NCI-H2107 treated with DMSO at 0.1 percent for 48 hours (cell line): ENCODE measurements around the gene DAB2.

Source experiments
- DNase-seq: peaks from one replicate; lab custom pipeline; 2025; ENCODE audit not compliant: unreplicated experiment; lab: John Stamatoyannopoulos, UW

The DAB2 gene

GRCh38 chr5:39424736-39425637, at the start of gene DAB2:
Gene DAB2, minus strand, starts transcription at chr5:39424980. Its CDS starts 30,660 bp downstream, at chr5:39394320.
- no peak for DNase-seq

DNA sequence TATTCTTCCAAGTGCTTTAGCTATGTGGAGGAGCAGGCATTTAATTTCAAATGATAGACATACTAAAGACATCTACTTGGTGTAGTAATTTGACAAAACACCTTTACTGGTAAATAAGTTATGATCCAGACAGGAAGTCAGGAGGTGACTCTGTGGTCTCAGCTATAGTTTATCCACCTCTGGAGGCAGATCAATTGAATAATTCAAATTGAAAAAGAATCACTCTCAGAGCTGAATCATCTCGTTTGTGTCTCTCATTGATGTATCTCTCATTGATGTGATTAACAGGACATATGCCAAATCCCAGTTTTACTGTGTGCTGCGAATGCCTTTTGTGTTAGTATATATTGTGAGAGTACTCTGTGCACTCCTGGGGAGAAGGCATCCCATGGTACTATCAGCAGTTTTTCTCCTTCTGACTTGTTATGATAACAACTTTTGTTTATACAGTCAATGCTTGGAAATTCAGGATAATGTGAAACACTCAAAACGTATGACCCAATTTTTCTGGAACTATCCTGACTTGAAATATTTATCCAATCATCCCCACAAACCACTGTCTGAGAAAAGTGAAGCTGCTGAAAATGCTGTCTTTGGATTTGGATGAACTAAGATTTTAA, 48.5 kb upstream of the DAB2 start:
- DNase-seq: no peak

- DNase-seq: no peak
Measured at GRCh38 chr5:39471836-39472508, 47.2 kb upstream of the DAB2 start.

GRCh38 chr5:39470811-39471210, 46.0 kb upstream of the DAB2 start:
- DNase-seq: no peak

GRCh38 chr5:39469777-39470415, 45.1 kb upstream of the DAB2 start:
- no peak for DNase-seq

DNA sequence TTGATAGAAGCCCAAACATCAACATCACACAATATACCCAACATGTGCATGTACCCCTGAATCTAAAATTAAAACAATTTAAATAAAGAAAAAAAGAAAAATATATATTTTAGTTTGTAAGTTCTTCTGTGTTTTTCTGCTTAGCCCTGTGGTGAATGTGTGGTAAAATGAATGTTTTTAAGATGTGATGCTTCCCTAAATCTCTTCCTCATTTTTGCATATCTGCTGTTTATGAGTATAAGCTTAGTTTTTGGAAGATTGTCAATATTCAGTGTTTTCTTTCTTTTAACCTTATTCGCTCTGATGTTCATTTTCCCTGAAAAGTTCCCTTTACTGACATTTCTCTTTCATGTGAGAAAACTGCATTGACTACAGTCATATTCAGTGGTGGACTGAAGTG, 44.4 kb upstream of the DAB2 start:
- DNase-seq: no peak

- DNase-seq: no peak
Measured at GRCh38 chr5:39466846-39467245, 42.1 kb upstream of the DAB2 start.

- no peak for DNase-seq
Measured at GRCh38 chr5:39465843-39466242, 41.1 kb upstream of the DAB2 start.

DNA sequence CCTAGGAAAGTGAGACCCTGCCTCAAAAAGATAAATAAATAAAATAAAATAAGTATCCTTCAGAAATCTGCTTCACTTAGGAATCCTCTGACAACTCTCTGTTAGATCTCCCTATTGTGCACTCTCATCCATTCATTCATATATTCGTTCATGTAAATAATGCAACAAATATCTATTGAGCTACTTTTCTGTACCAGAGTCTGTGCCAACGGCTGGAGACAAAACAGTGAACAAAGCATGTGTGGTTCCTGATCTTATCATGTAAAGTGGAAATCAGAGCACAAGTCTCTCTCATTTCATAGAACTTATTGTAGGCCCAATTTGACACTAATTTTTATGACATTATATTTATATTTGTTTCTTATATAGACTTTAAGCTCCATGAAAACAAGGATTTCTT, 40.3 kb upstream of the DAB2 start:
- DNase-seq: no peak

- DNase-seq: no peak
Measured at GRCh38 chr5:39464088-39464487, 39.3 kb upstream of the DAB2 start.

DNA sequence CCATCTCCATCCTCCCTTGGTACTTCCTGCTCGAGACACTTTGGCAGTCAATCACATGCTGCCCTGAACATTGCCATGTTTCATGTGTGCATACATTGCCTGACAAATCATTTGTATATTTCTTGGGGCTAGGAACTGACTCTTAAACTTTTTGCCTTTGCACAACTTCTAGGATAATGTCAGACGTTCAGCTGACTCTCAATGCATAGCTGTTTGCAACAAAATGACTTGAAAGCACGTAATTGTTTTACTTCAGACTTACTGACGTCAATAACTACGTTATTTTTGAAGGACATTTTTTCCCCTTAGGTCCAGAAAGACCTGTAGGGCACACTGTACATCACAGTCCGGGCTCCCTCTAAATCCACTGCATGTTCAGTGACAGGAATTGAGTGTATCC, 37.4 kb upstream of the DAB2 start:
- no peak for DNase-seq

DNA sequence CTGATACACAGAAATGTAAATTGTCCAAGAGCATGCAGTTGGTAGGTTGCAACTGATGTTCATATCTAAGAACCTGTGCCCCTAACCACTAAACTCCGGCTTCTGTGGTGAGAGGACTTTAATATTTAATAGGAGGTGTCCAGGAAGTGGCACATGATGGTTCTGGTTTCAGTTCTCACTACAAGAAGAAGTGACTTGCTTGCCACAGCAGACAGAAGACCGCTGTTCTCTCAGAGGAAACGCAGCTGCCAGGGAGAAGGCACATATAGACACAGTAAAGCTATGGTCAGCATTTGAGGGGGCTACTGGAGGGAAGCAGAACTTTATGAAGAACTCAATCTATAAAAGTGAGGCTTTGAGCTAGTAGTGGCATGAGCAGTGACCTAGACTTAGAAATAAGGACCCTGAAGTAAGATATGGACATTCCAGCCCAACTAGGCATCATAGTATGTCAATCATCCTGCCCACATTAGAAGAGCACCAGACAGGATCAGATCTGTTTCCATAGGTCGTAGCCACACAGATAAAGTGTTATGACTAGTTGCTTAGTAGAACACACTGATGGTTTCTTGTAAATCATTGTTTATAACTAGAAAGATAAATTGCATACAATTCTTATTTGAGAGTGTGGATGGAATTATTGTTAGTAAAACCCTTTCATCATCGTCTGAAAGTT, 36.4 kb upstream of the DAB2 start:
- DNase-seq: no peak

GRCh38 chr5:39459907-39460306, 35.1 kb upstream of the DAB2 start:
- no peak for DNase-seq

GRCh38 chr5:39459071-39459470, 34.3 kb upstream of the DAB2 start:
- DNase-seq: no peak

- DNase-seq: no peak
Measured at GRCh38 chr5:39455645-39456044, 30.9 kb upstream of the DAB2 start.

DNA sequence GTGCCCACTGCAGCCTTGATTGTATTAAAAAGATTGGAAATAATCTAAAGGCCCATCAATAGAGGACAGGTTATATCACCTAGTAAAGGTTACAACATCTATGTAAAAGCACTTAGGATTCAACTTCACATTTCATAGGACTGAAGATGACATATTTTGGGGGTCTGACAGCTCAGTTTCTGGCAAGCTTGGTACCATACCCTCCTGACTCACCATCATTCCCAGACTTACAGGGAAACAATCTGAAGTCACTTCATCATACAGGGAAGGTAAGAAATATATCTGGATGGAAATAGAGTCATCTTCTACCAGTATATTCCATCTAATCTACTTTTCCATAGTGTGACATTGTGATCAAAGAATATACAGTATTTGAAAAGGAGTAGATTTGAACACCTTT, 28.8 kb upstream of the DAB2 start:
- no peak for DNase-seq

DNA sequence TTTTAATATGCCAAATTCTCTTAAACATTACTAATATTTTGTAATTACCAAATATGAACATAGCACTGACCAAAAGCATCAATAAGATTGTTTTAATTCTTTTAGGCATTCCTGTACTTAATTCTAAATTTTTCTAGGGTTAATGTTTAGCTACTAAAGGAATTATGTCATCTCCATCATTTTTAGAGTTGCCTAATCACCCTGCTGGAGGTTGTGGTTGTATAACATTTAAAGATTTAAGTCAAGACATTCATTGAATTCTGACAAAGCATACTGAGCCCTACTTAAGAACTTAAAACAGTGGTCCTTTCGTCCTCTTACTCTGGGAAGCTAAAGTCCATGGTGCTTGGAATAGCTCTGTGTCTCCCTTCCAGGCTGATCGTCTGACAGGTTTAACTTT, 28.1 kb upstream of the DAB2 start:
- DNase-seq: no peak

DNA sequence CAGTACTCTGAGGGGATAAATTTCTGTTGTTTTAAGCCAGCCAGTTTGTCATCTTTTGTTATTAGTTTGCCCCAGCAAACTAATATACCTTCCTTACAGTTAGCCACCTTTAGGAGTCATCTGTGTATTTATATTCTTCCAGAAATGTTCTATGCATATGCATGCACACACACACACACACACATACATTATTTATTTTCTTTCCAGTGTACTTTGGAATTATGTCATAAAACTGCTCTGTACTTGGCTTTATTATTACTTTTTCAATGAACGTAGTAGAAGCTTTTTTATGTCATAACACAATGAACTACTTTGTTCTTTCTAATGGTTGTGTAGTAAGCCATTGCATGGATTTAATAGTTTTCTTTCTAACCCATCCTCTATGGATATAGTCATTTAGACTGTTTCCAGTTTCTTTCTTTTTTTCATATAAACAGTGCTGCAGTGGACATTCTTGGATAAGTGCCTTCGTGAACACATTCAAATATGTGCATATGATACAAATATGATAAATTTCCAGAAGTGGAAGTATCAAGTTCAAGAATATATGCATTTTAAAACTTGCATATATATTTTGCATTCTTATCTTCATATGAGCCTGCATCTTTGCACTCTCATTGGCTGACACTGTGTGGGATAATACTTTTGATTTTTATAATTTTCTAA, 26.6 kb upstream of the DAB2 start:
- DNase-seq: no peak

- DNase-seq: no peak
Measured at GRCh38 chr5:39450487-39450886, 25.7 kb upstream of the DAB2 start.

DNA sequence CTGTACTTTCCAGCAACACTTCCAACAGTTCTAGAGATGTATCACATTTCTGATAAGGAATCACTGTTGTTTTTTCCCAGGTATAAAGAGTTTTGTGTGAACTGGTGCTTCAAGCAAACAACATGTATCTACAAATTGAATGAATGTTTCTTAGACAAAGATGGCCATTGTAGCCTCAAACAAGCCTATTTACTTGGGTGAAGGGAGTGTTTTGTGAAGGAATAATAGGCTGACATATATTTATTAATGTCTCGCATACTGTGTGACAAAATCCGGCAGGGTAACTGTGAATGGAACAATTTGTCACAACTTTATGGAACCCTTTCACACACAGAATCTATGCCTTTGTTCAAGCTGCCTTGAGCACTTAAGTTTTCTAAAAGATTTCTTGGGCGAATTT, 24.8 kb upstream of the DAB2 start:
- no peak for DNase-seq
